K562 (cell line): ENCODE data around the gene SMC5. TPM values are rescaled to one million over a fixed set of nuclear protein-coding genes. Genes with fewer than 3 reads are reported as not detected.

ENCODE experiments used
- GTF2A2 ChIP-seq: IDR thresholded peaks from 2 replicates; pipeline ENCODE4 v1.6.1; 2016; ENCODE audit warnings: mild to moderate bottlenecking, missing genetic modification characterization, missing compliant biosample characterization
- LCOR ChIP-seq: sonication (generic); formaldehyde crosslinking; IDR thresholded peaks from 2 replicates; pipeline ENCODE4 v1.8.0; 2022; ENCODE audit warnings: mild to moderate bottlenecking, missing genetic modification reagents
- MEF2A ChIP-seq: IDR thresholded peaks from 2 replicates; pipeline ENCODE4 v1.6.1; 2011; ENCODE audit warnings: low read depth, mild to moderate bottlenecking, low read length, moderate library complexity; ENCODE audit not compliant: control insufficient read depth
- MYBL2 ChIP-seq, 2 experiments: fragments of 450-650 bp in 1 of 2; sonication (generic) in 1 of 2; formaldehyde crosslinking in 1 of 2; IDR thresholded peaks; 2 replicates each; pipeline versions ENCODE4 v1.6.1 to v1.8.1; 2017 to 2022; ENCODE audit warnings: borderline replicate concordance in 1 of 2, inconsistent platforms in 1 of 2, low read depth in 1 of 2, mild to moderate bottlenecking in 1 of 2, missing genetic modification reagents in 1 of 2, moderate library complexity in 1 of 2
- TAF1 ChIP-seq: IDR thresholded peaks from 2 replicates; pipeline ENCODE4 v1.6.1; 2011; ENCODE audit warnings: mild to moderate bottlenecking, low read length, moderate library complexity; ENCODE audit not compliant: insufficient read depth, control insufficient read depth, severe bottlenecking; ENCODE audit errors: extremely low read depth
- ZKSCAN3 ChIP-seq: fragments of 250-450 bp; sonication (Bioruptor Pico); IDR thresholded peaks from 2 replicates; pipeline ENCODE4 v1.4.0; 2020
- ZNF384 ChIP-seq: IDR thresholded peaks from 2 replicates; pipeline ENCODE4 v1.6.1; 2012; ENCODE audit warnings: low read depth, low read length, improper control_type of control experiment
- polyA plus RNA-seq, 8 experiments: library from polyadenylated mRNA; depleted of rRNA in 4 of 8; stranded (reverse) in 5 of 8; unstranded in 3 of 8; fragments of >200 nt; fragmentation: Nextera tagmentation in 2 of 8; fragmentation: Illumina TruSeq in 1 of 8; extraction: Ambion mirVana in 2 of 8; extraction: Trizol in 1 of 8; gene quantifications; 2 replicates each; pipeline versions ENCODE4 v1.2.1 to v1.2.3, GENCODE V29; 2011 to 2014; ENCODE audit warnings: inconsistent platforms in 1 of 8, missing spikeins in 1 of 8
- total RNA-seq, 7 experiments: library from RNA; depleted of rRNA in 6 of 7; stranded (reverse); fragments of >200 nt in 6 of 7; fragmentation: Illumina TruSeq in 2 of 7; extraction: Trizol in 2 of 7; gene quantifications; 2 replicates each; pipeline versions ENCODE4 v1.2.1 to v1.2.3, GENCODE V29; 2011 to 2021; ENCODE audit warnings: low replicate concordance in 1 of 7
- TF ChIP-seq, protein P1 (sequence below): fragments of 200-600 bp; sonication (generic); IDR thresholded peaks from one replicate; pipeline ENCODE4 v1.6.1; 2012; ENCODE audit warnings: mild to moderate bottlenecking, low read depth, low read length, inconsistent platforms
- TF ChIP-seq, protein P2 (sequence below): fragments of 250-450 bp; sonication (Bioruptor Pico); IDR thresholded peaks from 2 replicates; pipeline ENCODE4 v1.5.1; 2021; ENCODE audit warnings: mild to moderate bottlenecking
- TF ChIP-seq, protein P3 (sequence below): fragments of 450-650 bp; IDR thresholded peaks from one replicate; pipeline ENCODE4 v1.6.1; 2018; ENCODE audit warnings: mild to moderate bottlenecking, moderate library complexity; ENCODE audit not compliant: partially characterized antibody
- TF ChIP-seq, protein P4 (sequence below): fragments of 450-650 bp; conservative IDR thresholded peaks from 2 replicates; pipeline ENCODE4 v1.6.1; 2016; ENCODE audit warnings: missing genetic modification characterization, low read depth, mild to moderate bottlenecking, control low read depth, missing compliant biosample characterization

Gene SMC5
- total and polyA plus RNA-seq, 9 of the 15 experiments (the other 6 are each of a cell fraction or from before 2014, with no cell fraction given), result 3.5 to 43.2 (median 21.4) TPM

DNA sequence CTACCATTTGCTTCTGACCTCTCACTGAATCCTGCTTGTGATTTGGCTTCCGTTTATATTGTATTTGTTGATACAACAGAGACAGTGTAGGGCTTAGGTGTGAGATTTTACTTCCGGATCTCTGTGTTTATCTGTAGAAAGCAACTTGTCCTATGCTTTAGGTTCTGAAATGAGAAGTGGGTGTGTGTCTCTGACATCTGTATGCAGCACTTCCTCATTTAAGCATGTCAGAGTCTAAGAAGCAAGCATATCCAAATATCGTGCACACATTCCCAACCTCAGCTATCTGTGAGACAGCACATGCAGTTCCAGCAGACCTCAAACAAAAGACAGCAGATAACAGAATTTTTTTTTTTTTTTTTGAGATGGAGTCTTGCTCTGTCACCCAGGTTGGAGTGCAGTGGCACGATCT, 139.4 kb downstream of the SMC5 start (continued):
- TF ChIP-seq, protein P1, sequence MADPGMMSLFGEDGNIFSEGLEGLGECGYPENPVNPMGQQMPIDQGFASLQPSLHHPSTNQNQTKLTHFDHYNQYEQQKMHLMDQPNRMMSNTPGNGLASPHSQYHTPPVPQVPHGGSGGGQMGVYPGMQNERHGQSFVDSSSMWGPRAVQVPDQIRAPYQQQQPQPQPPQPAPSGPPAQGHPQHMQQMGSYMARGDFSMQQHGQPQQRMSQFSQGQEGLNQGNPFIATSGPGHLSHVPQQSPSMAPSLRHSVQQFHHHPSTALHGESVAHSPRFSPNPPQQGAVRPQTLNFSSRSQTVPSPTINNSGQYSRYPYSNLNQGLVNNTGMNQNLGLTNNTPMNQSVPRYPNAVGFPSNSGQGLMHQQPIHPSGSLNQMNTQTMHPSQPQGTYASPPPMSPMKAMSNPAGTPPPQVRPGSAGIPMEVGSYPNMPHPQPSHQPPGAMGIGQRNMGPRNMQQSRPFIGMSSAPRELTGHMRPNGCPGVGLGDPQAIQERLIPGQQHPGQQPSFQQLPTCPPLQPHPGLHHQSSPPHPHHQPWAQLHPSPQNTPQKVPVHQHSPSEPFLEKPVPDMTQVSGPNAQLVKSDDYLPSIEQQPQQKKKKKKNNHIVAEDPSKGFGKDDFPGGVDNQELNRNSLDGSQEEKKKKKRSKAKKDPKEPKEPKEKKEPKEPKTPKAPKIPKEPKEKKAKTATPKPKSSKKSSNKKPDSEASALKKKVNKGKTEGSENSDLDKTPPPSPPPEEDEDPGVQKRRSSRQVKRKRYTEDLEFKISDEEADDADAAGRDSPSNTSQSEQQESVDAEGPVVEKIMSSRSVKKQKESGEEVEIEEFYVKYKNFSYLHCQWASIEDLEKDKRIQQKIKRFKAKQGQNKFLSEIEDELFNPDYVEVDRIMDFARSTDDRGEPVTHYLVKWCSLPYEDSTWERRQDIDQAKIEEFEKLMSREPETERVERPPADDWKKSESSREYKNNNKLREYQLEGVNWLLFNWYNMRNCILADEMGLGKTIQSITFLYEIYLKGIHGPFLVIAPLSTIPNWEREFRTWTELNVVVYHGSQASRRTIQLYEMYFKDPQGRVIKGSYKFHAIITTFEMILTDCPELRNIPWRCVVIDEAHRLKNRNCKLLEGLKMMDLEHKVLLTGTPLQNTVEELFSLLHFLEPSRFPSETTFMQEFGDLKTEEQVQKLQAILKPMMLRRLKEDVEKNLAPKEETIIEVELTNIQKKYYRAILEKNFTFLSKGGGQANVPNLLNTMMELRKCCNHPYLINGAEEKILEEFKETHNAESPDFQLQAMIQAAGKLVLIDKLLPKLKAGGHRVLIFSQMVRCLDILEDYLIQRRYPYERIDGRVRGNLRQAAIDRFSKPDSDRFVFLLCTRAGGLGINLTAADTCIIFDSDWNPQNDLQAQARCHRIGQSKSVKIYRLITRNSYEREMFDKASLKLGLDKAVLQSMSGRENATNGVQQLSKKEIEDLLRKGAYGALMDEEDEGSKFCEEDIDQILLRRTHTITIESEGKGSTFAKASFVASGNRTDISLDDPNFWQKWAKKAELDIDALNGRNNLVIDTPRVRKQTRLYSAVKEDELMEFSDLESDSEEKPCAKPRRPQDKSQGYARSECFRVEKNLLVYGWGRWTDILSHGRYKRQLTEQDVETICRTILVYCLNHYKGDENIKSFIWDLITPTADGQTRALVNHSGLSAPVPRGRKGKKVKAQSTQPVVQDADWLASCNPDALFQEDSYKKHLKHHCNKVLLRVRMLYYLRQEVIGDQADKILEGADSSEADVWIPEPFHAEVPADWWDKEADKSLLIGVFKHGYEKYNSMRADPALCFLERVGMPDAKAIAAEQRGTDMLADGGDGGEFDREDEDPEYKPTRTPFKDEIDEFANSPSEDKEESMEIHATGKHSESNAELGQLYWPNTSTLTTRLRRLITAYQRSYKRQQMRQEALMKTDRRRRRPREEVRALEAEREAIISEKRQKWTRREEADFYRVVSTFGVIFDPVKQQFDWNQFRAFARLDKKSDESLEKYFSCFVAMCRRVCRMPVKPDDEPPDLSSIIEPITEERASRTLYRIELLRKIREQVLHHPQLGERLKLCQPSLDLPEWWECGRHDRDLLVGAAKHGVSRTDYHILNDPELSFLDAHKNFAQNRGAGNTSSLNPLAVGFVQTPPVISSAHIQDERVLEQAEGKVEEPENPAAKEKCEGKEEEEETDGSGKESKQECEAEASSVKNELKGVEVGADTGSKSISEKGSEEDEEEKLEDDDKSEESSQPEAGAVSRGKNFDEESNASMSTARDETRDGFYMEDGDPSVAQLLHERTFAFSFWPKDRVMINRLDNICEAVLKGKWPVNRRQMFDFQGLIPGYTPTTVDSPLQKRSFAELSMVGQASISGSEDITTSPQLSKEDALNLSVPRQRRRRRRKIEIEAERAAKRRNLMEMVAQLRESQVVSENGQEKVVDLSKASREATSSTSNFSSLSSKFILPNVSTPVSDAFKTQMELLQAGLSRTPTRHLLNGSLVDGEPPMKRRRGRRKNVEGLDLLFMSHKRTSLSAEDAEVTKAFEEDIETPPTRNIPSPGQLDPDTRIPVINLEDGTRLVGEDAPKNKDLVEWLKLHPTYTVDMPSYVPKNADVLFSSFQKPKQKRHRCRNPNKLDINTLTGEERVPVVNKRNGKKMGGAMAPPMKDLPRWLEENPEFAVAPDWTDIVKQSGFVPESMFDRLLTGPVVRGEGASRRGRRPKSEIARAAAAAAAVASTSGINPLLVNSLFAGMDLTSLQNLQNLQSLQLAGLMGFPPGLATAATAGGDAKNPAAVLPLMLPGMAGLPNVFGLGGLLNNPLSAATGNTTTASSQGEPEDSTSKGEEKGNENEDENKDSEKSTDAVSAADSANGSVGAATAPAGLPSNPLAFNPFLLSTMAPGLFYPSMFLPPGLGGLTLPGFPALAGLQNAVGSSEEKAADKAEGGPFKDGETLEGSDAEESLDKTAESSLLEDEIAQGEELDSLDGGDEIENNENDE, result no peak
- TF ChIP-seq TAF1 (no peak), ZNF384 (peak; percentile 97), MEF2A (0 out of 2 replicates have a peak, but pooled peaks have one; percentile 27), GTF2A2 (tag) (no peak), MYBL2 (IDR thresholded peaks at IDR 0.05; ENCODE audit: low read depth) (no peak), MYBL2 (CRISPR knock-in tag; IDR thresholded peaks at IDR 0.05; ENCODE audit: borderline replicate concordance) (no peak), ZKSCAN3 (CRISPR knock-in tag) (no peak), LCOR (CRISPR knock-in tag) (no peak)
- TF ChIP-seq, protein P2, sequence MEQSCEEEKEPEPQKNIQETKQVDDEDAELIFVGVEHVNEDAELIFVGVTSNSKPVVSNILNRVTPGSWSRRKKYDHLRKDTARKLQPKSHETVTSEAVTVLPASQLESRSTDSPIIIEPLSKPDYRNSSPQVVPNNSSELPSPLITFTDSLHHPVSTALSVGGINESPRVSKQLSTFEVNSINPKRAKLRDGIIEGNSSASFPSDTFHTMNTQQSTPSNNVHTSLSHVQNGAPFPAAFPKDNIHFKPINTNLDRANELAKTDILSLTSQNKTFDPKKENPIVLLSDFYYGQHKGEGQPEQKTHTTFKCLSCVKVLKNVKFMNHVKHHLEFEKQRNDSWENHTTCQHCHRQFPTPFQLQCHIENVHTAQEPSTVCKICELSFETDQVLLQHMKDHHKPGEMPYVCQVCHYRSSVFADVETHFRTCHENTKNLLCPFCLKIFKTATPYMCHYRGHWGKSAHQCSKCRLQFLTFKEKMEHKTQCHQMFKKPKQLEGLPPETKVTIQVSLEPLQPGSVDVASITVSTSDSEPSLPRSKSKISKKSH (CRISPR knock-in tag), result no peak
- TF ChIP-seq, protein P3, sequence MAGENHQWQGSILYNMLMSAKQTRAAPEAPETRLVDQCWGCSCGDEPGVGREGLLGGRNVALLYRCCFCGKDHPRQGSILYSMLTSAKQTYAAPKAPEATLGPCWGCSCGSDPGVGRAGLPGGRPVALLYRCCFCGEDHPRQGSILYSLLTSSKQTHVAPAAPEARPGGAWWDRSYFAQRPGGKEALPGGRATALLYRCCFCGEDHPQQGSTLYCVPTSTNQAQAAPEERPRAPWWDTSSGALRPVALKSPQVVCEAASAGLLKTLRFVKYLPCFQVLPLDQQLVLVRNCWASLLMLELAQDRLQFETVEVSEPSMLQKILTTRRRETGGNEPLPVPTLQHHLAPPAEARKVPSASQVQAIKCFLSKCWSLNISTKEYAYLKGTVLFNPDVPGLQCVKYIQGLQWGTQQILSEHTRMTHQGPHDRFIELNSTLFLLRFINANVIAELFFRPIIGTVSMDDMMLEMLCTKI, result no peak
- TF ChIP-seq, protein P4, sequence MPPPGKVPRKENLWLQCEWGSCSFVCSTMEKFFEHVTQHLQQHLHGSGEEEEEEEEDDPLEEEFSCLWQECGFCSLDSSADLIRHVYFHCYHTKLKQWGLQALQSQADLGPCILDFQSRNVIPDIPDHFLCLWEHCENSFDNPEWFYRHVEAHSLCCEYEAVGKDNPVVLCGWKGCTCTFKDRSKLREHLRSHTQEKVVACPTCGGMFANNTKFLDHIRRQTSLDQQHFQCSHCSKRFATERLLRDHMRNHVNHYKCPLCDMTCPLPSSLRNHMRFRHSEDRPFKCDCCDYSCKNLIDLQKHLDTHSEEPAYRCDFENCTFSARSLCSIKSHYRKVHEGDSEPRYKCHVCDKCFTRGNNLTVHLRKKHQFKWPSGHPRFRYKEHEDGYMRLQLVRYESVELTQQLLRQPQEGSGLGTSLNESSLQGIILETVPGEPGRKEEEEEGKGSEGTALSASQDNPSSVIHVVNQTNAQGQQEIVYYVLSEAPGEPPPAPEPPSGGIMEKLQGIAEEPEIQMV (tag), result no peak
